HEK293 (cell line): ENCODE results near the gene TTLL9.
"Not testable (repeated sequence)": the region's sequence is repeated elsewhere in the genome, so short reads cannot be mapped to it uniquely, and the experiment has no call there.

Experiments used
- CTCF ChIA-PET: fragments of 350-600 bp; formaldehyde crosslinking; extraction: SDS; loops from one replicate; lab custom pipeline; 2021; ENCODE audit warnings: antibody characterized with exemption; lab: Yijun Ruan, JAX
- POLR2A ChIA-PET: fragments of 300-600 bp; formaldehyde crosslinking; extraction: SDS; loops from one replicate; lab custom pipeline; 2020; ENCODE audit warnings: antibody characterized with exemption, inconsistent platforms; lab: Yijun Ruan, JAX
- H3K27ac ChIP-seq: fragments of 200-500 bp; sonication (Bioruptor generic); 2 replicates; pipeline ENCODE4 v1.5.1; 2014; ENCODE audit warnings: low read depth, low read length, control low read depth, inconsistent platforms; ENCODE audit errors: extremely low read depth
- H3K36me3 ChIP-seq, 2 experiments: fragments of 200-500 bp in 1 of 2; sonication (Bioruptor generic) in 1 of 2; 1 replicate in 1 of 2; 2 replicates in 1 of 2; pipeline ENCODE4 v1.5.1; 2014 to 2017; ENCODE audit warnings: inconsistent platforms in 2 of 2, low read length in 2 of 2; ENCODE audit not compliant: control insufficient read depth in 2 of 2, insufficient read depth in 1 of 2
- H3K4me1 ChIP-seq: fragments of 200-500 bp; sonication (Bioruptor generic); 2 replicates; pipeline ENCODE4 v1.5.1; 2014; ENCODE audit warnings: mild to moderate bottlenecking, low read length, inconsistent platforms; ENCODE audit not compliant: control insufficient read depth, insufficient read depth
- H3K4me3 ChIP-seq: 2 replicates; pipeline ENCODE4 v1.5.1; 2011; ENCODE audit warnings: low read depth, mild to moderate bottlenecking, control low read depth, low read length, moderate library complexity
- H3K9me3 ChIP-seq: fragments of 200-500 bp; sonication (Bioruptor generic); 2 replicates; pipeline ENCODE4 v1.5.1; 2014; ENCODE audit warnings: low read depth, low read length, inconsistent platforms; ENCODE audit not compliant: control insufficient read depth, insufficient read depth
- SCRT2 ChIP-seq: fragments of 450-650 bp; formaldehyde crosslinking; IDR thresholded peaks from 2 replicates; pipeline ENCODE4 v1.5.1; 2016; ENCODE audit warnings: missing biosample characterization, missing genetic modification characterization
- SETDB1 ChIP-seq: IDR thresholded peaks from one replicate; pipeline ENCODE4 v1.6.1; 2017; ENCODE audit warnings: mild to moderate bottlenecking, low read length, moderate library complexity, mixed read lengths; ENCODE audit not compliant: insufficient read length
- ZNF114 ChIP-seq: fragments of 450-650 bp; formaldehyde crosslinking; IDR thresholded peaks from 2 replicates; pipeline ENCODE4 v1.5.0; 2017; ENCODE audit warnings: missing biosample characterization, missing genetic modification characterization
- ZNF140 ChIP-seq: fragments of 450-650 bp; formaldehyde crosslinking; IDR thresholded peaks from 2 replicates; pipeline ENCODE4 v1.5.1; 2016; ENCODE audit warnings: missing biosample characterization, missing genetic modification characterization
- ZNF146 ChIP-seq: fragments of 450-650 bp; formaldehyde crosslinking; IDR thresholded peaks from 2 replicates; pipeline ENCODE4 v1.5.1; 2016; ENCODE audit warnings: missing biosample characterization, missing genetic modification characterization
- ZNF239 ChIP-seq: fragments of 450-650 bp; formaldehyde crosslinking; IDR thresholded peaks from 2 replicates; pipeline ENCODE4 v1.5.1; 2016; ENCODE audit warnings: missing biosample characterization, missing genetic modification characterization
- ZNF274 ChIP-seq, 2 experiments: fragments of 200-500 bp in 1 of 2; fragments of 450-650 bp in 1 of 2; sonication (Bioruptor generic) in 1 of 2; formaldehyde crosslinking in 1 of 2; IDR thresholded peaks; 2 replicates each; pipeline versions ENCODE4 v1.5.1 to v1.6.1; 2014 to 2016; ENCODE audit warnings: borderline replicate concordance in 1 of 2, inconsistent platforms in 1 of 2, low read length in 1 of 2, missing biosample characterization in 1 of 2, missing genetic modification characterization in 1 of 2
- ZNF324 ChIP-seq: fragments of 450-650 bp; formaldehyde crosslinking; IDR thresholded peaks from 2 replicates; pipeline ENCODE4 v1.5.1; 2016; ENCODE audit warnings: missing biosample characterization, missing genetic modification characterization
- ZNF585B ChIP-seq: fragments of 450-650 bp; formaldehyde crosslinking; IDR thresholded peaks from 2 replicates; pipeline ENCODE4 v1.5.1; 2016; ENCODE audit warnings: missing biosample characterization, missing genetic modification characterization
- ZNF747 ChIP-seq: fragments of 450-650 bp; formaldehyde crosslinking; IDR thresholded peaks from 2 replicates; pipeline ENCODE4 v1.5.1; 2016; ENCODE audit warnings: missing biosample characterization, missing genetic modification characterization
- ZNF777 ChIP-seq: fragments of 450-650 bp; formaldehyde crosslinking; IDR thresholded peaks from 2 replicates; pipeline ENCODE4 v1.5.1; 2017; ENCODE audit warnings: missing biosample characterization, missing genetic modification characterization, borderline replicate concordance
- ZSCAN23 ChIP-seq: fragments of 450-650 bp; formaldehyde crosslinking; IDR thresholded peaks from 2 replicates; pipeline ENCODE4 v1.5.1; 2016; ENCODE audit warnings: missing biosample characterization, missing genetic modification characterization
- ZXDB ChIP-seq: fragments of 450-650 bp; formaldehyde crosslinking; IDR thresholded peaks from 2 replicates; pipeline ENCODE4 v1.5.1; 2016; ENCODE audit warnings: missing biosample characterization, missing genetic modification characterization
- TF ChIP-seq, protein P1 (sequence below): fragments of 450-650 bp; formaldehyde crosslinking; IDR thresholded peaks from 2 replicates; pipeline ENCODE4 v1.5.1; 2016; ENCODE audit warnings: missing biosample characterization, missing genetic modification characterization
- TF ChIP-seq, protein P2 (sequence below): sonication (generic); formaldehyde crosslinking; IDR thresholded peaks from 2 replicates; pipeline ENCODE4 v1.8.1; 2022; ENCODE audit warnings: mild to moderate bottlenecking, moderate library complexity, missing genetic modification reagents

The TTLL9 gene

DNA sequence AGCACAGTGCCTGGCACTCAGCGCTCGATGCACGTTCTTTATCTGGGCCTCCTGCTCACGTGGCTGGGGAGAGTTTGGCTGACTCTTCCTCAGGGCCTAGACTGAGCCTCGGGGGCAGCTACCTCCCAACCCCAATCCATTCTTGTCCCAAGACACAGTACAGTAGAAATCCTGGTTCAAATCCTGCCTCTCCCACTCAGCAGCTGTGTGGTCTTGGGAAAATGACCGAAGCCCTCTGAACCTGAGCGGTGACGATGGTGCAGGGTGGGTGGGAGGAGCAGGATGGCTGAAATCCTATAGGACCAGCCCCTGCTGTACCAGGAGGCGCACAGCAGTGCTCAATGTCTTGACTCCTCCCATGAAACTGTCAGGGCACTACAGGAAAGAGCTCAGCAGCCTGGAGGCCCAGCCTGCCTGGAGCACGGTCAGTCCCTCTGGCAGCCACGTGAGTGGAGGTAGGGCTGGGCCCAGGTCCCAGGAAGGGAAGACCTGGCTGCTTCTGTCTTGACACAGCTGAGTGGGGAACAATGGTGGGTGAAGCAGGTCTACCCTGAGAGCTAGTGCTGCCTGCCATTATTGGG lies 49.9 kb downstream of the TTLL9 start:
- H3K4me1 ChIP-seq: no peaks in the 10 kb centered on the region
- POLR2A ChIA-PET: interaction anchor here (1.0 kb wide), 1 partner anchor 10 kb away, joined by 3 read pairs; no protein-coding TSS in a partner anchor
- H3K9me3 ChIP-seq: no peaks in the 10 kb centered on the region
- TF ChIP-seq ZNF585B (tag by site-specific recombination): no peak
- H3K27ac ChIP-seq: no peak overlapping the region
- no peaks in the 10 kb centered on the region for H3K36me3 ChIP-seq
- no peak overlapping the region for H3K4me3 ChIP-seq
- CTCF ChIA-PET: interaction anchor here (1.2 to 1.3 kb wide), 2 partner anchors 68 to 74 kb away, joined by 3 to 4 read pairs; no protein-coding TSS in a partner anchor

DNA sequence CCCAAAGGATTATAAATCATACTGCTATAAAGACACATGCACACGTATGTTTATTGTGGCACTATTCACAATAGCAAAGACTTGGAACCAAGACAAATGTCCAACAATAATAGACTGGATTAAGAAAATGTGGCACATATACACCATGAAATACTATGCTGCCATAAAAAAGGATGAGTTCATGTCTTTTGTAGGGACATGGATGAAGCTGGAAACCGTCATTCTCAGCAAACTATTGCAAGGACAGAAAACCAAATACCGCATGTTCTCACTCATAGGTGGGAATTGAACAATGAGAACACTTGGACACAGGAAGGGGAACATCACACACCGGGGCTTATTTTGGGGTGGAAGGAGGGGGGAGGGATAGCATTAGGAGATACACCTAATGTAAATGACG lies 51.0 kb downstream of the TTLL9 start:
- CTCF ChIA-PET, H3K27ac ChIP-seq, H3K9me3 ChIP-seq, H3K4me1 ChIP-seq, POLR2A ChIA-PET, H3K4me3 ChIP-seq, H3K36me3 ChIP-seq: not testable (repeated sequence)
- TF ChIP-seq ZNF146 (tag by site-specific recombination): peak; percentile 94

DNA sequence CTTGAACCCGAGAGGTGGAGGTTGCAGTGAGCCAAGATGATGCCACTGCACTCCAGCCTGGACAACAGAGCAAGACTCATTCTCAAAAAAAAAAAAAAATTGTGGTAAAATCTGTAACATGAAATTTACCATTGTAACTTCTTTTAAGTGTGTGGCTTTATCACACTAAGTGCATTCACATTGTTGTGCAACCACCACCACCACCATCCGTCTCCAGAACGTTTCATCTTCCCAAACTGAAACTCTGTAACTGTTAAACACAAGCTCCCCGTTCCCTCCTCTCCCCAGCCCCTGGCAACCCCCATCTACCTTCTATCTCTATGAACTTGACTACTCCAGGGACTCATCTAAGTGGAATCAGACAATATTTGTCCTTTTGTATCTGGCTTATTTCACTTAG lies 51.7 kb downstream of the TTLL9 start:
- Histone ChIP-seq H3K9me3 (no peaks in the 10 kb centered on the region), H3K4me1 (no peaks in the 10 kb centered on the region), H3K36me3 (no peaks in the 10 kb centered on the region), H3K4me3 (no peak overlapping the region), H3K27ac (no peak overlapping the region)
- no peak for TF ChIP-seq ZNF777 (tag by site-specific recombination)
- TF ChIP-seq SCRT2: no peak
- TF ChIP-seq ZNF114 (tag by site-specific recombination): no peak
- no peak for TF ChIP-seq ZNF239 (tag by site-specific recombination)
- no peak for TF ChIP-seq ZNF274 (IDR thresholded peaks at IDR 0.05; ENCODE audit: low read length)
- no peak for TF ChIP-seq ZNF274 (tag by site-specific recombination; IDR thresholded peaks at IDR 0.05; ENCODE audit: borderline replicate concordance)
- TF ChIP-seq SETDB1: no peak
- TF ChIP-seq ZNF324 (tag by site-specific recombination): no peak
- TF ChIP-seq ZXDB (tag by site-specific recombination): no peak
- TF ChIP-seq, protein P1, sequence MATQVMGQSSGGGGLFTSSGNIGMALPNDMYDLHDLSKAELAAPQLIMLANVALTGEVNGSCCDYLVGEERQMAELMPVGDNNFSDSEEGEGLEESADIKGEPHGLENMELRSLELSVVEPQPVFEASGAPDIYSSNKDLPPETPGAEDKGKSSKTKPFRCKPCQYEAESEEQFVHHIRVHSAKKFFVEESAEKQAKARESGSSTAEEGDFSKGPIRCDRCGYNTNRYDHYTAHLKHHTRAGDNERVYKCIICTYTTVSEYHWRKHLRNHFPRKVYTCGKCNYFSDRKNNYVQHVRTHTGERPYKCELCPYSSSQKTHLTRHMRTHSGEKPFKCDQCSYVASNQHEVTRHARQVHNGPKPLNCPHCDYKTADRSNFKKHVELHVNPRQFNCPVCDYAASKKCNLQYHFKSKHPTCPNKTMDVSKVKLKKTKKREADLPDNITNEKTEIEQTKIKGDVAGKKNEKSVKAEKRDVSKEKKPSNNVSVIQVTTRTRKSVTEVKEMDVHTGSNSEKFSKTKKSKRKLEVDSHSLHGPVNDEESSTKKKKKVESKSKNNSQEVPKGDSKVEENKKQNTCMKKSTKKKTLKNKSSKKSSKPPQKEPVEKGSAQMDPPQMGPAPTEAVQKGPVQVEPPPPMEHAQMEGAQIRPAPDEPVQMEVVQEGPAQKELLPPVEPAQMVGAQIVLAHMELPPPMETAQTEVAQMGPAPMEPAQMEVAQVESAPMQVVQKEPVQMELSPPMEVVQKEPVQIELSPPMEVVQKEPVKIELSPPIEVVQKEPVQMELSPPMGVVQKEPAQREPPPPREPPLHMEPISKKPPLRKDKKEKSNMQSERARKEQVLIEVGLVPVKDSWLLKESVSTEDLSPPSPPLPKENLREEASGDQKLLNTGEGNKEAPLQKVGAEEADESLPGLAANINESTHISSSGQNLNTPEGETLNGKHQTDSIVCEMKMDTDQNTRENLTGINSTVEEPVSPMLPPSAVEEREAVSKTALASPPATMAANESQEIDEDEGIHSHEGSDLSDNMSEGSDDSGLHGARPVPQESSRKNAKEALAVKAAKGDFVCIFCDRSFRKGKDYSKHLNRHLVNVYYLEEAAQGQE (tag by site-specific recombination): no peak
- no peak for TF ChIP-seq ZNF140 (tag by site-specific recombination)
- TF ChIP-seq, protein P2, sequence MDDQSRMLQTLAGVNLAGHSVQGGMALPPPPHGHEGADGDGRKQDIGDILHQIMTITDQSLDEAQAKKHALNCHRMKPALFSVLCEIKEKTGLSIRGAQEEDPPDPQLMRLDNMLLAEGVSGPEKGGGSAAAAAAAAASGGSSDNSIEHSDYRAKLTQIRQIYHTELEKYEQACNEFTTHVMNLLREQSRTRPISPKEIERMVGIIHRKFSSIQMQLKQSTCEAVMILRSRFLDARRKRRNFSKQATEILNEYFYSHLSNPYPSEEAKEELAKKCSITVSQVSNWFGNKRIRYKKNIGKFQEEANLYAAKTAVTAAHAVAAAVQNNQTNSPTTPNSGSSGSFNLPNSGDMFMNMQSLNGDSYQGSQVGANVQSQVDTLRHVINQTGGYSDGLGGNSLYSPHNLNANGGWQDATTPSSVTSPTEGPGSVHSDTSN (CRISPR knock-in tag): no peak
- no peak for TF ChIP-seq ZSCAN23 (tag by site-specific recombination)
- no peak for TF ChIP-seq ZNF747 (tag by site-specific recombination)
- ChIA-PET CTCF (interaction anchor here (0.6 kb wide), 1 partner anchor 110 kb away, joined by 6 read pairs; no protein-coding TSS in a partner anchor), POLR2A (no interaction called here)
